HepG2 (cell line): Measurements from ENCODE around the gene FAM210A. TPM values are rescaled to one million over a fixed set of nuclear protein-coding genes. Genes with fewer than 3 reads are reported as not detected.

Source experiments
- CCDC6 ChIP-seq: sonication (generic); formaldehyde crosslinking; IDR thresholded peaks from 2 replicates; pipeline ENCODE4 v1.8.1; 2022; ENCODE audit warnings: mild to moderate bottlenecking, missing genetic modification reagents, moderate library complexity
- CREM ChIP-seq, 2 experiments: sonication (generic) in 1 of 2; formaldehyde crosslinking in 1 of 2; IDR thresholded peaks; 2 replicates each; pipeline versions ENCODE4 v1.4.0 to v1.6.1; 2016 to 2020; ENCODE audit warnings: antibody characterized with exemption in 1 of 2, mild to moderate bottlenecking in 1 of 2, missing genetic modification reagents in 1 of 2
- MTA3 ChIP-seq: sonication (generic); formaldehyde crosslinking; IDR thresholded peaks from 2 replicates; pipeline ENCODE4 v1.4.0; 2020; ENCODE audit warnings: missing genetic modification reagents
- PRPF4 ChIP-seq: fragments of 200-400 bp; formaldehyde crosslinking; IDR thresholded peaks from 2 replicates; pipeline ENCODE4 v1.6.1; 2016; ENCODE audit warnings: low read length, low read depth; ENCODE audit not compliant: poor library complexity, severe bottlenecking
- RFX5 ChIP-seq: IDR thresholded peaks from 2 replicates; pipeline ENCODE4 v1.6.1; 2011; ENCODE audit warnings: low read depth, low read length, improper control_type of control experiment
- SMYD3 ChIP-seq: sonication (generic); formaldehyde crosslinking; IDR thresholded peaks from 2 replicates; pipeline ENCODE4 v1.8.1; 2023; ENCODE audit warnings: mild to moderate bottlenecking, missing genetic modification reagents
- WIZ ChIP-seq: sonication (generic); formaldehyde crosslinking; IDR thresholded peaks from 2 replicates; pipeline ENCODE4 v1.5.1; 2020; ENCODE audit warnings: mild to moderate bottlenecking, missing genetic modification reagents
- ZNF451 ChIP-seq: sonication (generic); formaldehyde crosslinking; IDR thresholded peaks from 2 replicates; pipeline ENCODE4 v1.5.0; 2020; ENCODE audit warnings: mild to moderate bottlenecking, missing genetic modification reagents
- ZNF749 ChIP-seq: sonication (generic); formaldehyde crosslinking; IDR thresholded peaks from 2 replicates; pipeline ENCODE4 v1.8.0; 2022; ENCODE audit warnings: mild to moderate bottlenecking, missing genetic modification reagents, moderate library complexity, borderline replicate concordance
- polyA plus RNA-seq, 8 experiments: library from polyadenylated mRNA; depleted of rRNA in 3 of 8; stranded (reverse) in 7 of 8; unstranded in 1 of 8; fragments of >200 nt; fragmentation: Illumina TruSeq in 4 of 8; extraction: Trizol in 4 of 8; gene quantifications; 2 replicates each; pipeline versions ENCODE4 v1.2.1 to v1.2.3, GENCODE V29; 2011 to 2016; ENCODE audit warnings: low read depth in 4 of 8, missing spikeins in 1 of 8, mixed read lengths in 1 of 8; ENCODE audit not compliant: insufficient read depth in 1 of 8
- total RNA-seq, 5 experiments: library from RNA; depleted of rRNA; stranded (reverse); fragments of >200 nt; fragmentation: Illumina TruSeq; extraction: Trizol; gene quantifications; 2 replicates each; pipeline ENCODE4 v1.2.3, GENCODE V29; 2016; ENCODE audit warnings: low read depth in 1 of 5
- TF ChIP-seq, protein P1 (sequence below): sonication (generic); formaldehyde crosslinking; IDR thresholded peaks from 2 replicates; pipeline ENCODE4 v1.4.0; 2020; ENCODE audit warnings: missing genetic modification reagents, borderline replicate concordance

FAM210A gene
- total and polyA plus RNA-seq, 2 of the 13 experiments (the other 11 are each of a cell fraction or from before 2014, with no cell fraction given): 33.2 to 37.5 TPM

DNA sequence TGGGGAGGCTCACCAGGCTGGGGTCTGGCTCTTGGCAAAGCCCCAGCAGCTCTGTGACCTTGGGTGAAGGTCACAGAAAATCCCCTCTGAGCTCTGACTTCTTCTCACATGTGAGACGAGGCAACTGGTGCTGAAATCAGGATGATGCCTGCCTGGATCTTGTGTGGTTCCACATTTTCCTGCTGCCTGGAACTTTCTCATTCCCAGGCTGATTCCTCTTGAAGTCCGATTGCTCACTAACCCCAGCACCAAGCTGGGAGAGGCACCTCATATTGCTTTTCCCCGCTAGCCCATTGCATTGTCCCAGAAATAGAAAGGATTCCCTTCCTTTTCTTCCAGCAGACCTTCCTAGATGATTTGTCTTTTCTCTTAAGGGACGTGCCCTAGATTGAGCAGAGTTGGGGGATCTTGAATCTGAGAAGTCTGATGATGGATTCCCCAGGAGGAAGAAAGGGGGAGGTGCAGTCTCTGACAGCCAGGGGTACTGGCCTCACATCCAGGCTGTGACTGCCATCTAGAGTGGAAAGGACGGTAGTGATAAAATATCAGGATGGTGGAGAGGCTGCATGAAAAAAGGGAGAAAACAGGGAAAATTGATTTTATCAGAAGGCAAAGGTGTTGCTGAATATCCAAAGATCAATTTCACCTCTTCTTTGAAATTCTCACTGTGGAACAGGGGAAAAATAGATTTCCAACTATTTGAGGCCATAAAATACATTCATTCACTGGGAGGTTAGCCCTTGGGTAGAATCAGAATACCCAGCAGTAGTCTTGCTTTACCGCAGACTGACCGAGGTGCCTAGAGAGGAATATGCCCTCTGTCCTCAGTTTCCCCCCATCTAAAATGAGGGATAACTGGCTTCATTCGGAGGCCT is 96.3 kb downstream of the FAM210A start (continued):
- TF ChIP-seq MTA3 (CRISPR knock-in tag): no peak
- TF ChIP-seq, protein P1, sequence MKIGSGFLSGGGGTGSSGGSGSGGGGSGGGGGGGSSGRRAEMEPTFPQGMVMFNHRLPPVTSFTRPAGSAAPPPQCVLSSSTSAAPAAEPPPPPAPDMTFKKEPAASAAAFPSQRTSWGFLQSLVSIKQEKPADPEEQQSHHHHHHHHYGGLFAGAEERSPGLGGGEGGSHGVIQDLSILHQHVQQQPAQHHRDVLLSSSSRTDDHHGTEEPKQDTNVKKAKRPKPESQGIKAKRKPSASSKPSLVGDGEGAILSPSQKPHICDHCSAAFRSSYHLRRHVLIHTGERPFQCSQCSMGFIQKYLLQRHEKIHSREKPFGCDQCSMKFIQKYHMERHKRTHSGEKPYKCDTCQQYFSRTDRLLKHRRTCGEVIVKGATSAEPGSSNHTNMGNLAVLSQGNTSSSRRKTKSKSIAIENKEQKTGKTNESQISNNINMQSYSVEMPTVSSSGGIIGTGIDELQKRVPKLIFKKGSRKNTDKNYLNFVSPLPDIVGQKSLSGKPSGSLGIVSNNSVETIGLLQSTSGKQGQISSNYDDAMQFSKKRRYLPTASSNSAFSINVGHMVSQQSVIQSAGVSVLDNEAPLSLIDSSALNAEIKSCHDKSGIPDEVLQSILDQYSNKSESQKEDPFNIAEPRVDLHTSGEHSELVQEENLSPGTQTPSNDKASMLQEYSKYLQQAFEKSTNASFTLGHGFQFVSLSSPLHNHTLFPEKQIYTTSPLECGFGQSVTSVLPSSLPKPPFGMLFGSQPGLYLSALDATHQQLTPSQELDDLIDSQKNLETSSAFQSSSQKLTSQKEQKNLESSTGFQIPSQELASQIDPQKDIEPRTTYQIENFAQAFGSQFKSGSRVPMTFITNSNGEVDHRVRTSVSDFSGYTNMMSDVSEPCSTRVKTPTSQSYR (CRISPR knock-in tag): peak; percentile 88
- TF ChIP-seq CREM (IDR thresholded peaks at IDR 0.05): no peak
- TF ChIP-seq CREM (CRISPR knock-in tag; IDR thresholded peaks at IDR 0.05): no peak
- no peak for TF ChIP-seq PRPF4
- TF ChIP-seq SMYD3: no peak
- TF ChIP-seq ZNF749 (CRISPR knock-in tag): no peak
- TF ChIP-seq WIZ (CRISPR knock-in tag): no peak
- no peak for TF ChIP-seq ZNF451 (CRISPR knock-in tag)
- TF ChIP-seq RFX5: no peak
- TF ChIP-seq CCDC6 (CRISPR knock-in tag): no peak
